Measurements from ENCODE around the gene CACNA1S. TPM values are rescaled to one million over a fixed set of nuclear protein-coding genes. Genes with fewer than 3 reads are reported as not detected.

The CACNA1S gene
- total RNA-seq, 2 donors from 2014 or later = not detected

DNA sequence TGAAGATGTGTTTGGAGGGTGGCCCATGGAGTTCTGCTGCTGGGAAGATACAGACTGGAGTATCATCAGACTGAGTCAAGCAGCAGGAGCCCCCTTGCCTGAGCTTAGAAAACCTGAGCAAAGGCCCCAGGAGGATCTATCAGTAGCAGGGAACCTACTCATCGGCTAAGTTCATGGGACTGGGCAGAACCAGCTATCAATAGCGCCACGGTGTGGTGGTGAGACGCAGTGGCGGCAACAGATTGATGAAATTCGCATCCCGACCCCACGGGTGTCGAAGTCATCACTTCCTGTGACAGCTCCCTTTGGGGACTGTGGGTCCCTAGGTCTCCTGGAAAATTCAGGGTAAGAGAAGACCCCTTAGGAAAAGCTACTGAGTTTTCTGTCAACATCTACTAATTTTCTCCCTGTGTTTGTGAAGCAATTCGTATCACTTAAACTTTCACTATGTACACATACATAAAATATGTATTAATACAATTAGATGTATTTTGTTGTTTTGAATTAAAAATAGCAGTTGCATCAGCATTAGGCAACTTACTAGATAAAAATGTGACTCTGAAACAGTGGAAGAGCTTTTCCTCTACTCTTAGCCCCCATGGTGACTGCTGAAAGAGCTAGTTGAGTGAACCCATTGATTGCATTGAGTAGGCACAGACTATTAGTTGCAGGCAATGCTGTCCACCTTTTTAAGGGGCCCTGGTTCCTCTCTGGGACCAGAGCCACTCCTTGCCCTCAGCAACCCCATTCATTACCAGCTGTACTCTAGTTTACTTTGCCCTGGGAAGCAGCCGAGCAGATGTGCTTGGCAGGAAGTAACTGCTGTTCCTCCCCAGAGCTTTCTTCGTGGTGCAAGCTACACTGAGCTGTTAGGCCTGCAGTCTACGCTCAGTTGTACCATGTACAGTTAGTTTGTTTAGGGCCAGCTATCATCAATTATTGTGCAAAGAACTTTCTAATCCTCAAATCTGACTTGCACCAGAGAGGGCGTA is 7.3 kb upstream of the CACNA1S start:
- H3K4me1 Mint-ChIP-seq = peaks cover 5% of the 10 kb centered on the region
- H3K27me3 Mint-ChIP-seq = peaks cover 19% of the 10 kb centered on the region
- peak; percentile 47 for ATAC-seq
- H3K27ac Mint-ChIP-seq = no peak overlapping the region
- no peak overlapping the region for H3K4me3 Mint-ChIP-seq
- no peaks in the 10 kb centered on the region for H3K36me3 Mint-ChIP-seq (ENCODE audit: low read depth)
- H3K9me3 ChIP-seq (ENCODE audit: control insufficient read depth, low read length, poor library complexity, severe bottlenecking) = no peaks in the 10 kb centered on the region
- peak; percentile 27 to 43 (median 28) for DNase-seq

- Mint-ChIP-seq H3K36me3 (ENCODE audit: low read depth) (no peaks in the 10 kb centered on the region), H3K4me1 (peaks cover 7% of the 10 kb centered on the region)
Measured at GRCh38 chr1:201116091-201116490, 3.9 kb upstream of the CACNA1S start.

GRCh38 chr1:201115390-201115937 is 3.2 kb upstream of the CACNA1S start:
- Mint-ChIP-seq H3K36me3 (ENCODE audit: low read depth) (no peaks in the 10 kb centered on the region), H3K4me3 (no peak overlapping the region), H3K27ac (no peak overlapping the region), H3K4me1 (peaks cover 7% of the 10 kb centered on the region), H3K27me3 (no peaks in the 10 kb centered on the region)
- ATAC-seq (no peak), DNase-seq (no peak)
- no peaks in the 10 kb centered on the region for H3K9me3 ChIP-seq (ENCODE audit: control insufficient read depth, low read length, poor library complexity, severe bottlenecking)

More at GRCh38 chr1:201116091-201116490, 3.9 kb upstream of the CACNA1S start:
- no peak overlapping the region for H3K27ac Mint-ChIP-seq
- DNase-seq = no peak
- no peak for ATAC-seq
- peak overlapping the region; percentile 9 for H3K4me3 Mint-ChIP-seq
- H3K9me3 ChIP-seq (ENCODE audit: control insufficient read depth, low read length, poor library complexity, severe bottlenecking) = no peaks in the 10 kb centered on the region
- no peaks in the 10 kb centered on the region for H3K27me3 Mint-ChIP-seq

DNA sequence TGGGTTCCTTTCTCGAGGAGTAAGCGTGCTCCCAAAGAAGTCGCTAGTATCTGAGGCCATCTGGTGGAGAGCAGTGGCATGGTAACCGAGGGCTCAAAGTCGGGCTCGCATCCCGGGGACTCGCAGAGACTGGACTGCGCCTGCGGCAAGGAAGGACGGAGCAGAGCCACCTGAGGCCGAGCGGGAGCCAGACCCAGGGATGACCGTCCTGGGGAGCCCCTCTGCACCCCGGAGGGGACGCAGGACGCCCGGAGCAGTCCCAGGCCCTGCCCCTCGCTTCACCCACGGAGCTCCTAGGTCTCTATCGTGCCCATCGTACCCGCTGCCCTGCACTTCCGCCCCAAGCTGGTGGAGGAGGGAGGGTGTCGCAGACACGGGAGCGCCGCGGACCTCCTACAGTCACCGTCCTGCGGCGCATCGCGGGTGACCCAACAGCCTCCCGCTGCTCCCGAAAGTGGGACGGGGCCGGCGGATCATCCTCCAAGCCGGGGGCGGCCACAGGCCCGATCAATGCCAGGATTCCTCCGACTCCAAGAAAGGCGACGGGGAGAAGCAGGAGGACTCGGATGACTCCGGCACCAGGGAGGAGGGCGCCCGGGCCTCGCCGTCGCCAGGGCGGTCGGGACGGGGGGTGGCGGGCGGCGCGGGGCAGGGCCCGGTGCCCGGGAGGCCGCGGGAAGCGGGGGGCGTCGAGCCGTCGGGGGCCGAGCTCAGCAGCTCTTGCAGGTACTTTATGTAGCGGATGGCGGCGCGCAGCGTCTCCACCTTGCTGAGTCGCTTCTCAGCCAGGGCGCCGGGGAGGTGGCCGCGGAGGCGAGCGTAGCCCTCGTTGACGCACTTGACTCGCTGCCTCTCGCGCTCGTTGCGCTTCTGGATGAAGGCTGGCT is 2.3 kb upstream of the CACNA1S start:
- peak; percentile 39 to 53 (median 45) for DNase-seq
- peak; percentile 87 for ATAC-seq
- H3K4me1 Mint-ChIP-seq = peaks cover 7% of the 10 kb centered on the region
- H3K9me3 ChIP-seq (ENCODE audit: control insufficient read depth, low read length, poor library complexity, severe bottlenecking) = no peaks in the 10 kb centered on the region
- no peaks in the 10 kb centered on the region for H3K36me3 Mint-ChIP-seq (ENCODE audit: low read depth)
- peak overlapping the region; percentile 95 for H3K4me3 Mint-ChIP-seq
- no peaks in the 10 kb centered on the region for H3K27me3 Mint-ChIP-seq
- H3K27ac Mint-ChIP-seq = peak overlapping the region; percentile 68

DNA sequence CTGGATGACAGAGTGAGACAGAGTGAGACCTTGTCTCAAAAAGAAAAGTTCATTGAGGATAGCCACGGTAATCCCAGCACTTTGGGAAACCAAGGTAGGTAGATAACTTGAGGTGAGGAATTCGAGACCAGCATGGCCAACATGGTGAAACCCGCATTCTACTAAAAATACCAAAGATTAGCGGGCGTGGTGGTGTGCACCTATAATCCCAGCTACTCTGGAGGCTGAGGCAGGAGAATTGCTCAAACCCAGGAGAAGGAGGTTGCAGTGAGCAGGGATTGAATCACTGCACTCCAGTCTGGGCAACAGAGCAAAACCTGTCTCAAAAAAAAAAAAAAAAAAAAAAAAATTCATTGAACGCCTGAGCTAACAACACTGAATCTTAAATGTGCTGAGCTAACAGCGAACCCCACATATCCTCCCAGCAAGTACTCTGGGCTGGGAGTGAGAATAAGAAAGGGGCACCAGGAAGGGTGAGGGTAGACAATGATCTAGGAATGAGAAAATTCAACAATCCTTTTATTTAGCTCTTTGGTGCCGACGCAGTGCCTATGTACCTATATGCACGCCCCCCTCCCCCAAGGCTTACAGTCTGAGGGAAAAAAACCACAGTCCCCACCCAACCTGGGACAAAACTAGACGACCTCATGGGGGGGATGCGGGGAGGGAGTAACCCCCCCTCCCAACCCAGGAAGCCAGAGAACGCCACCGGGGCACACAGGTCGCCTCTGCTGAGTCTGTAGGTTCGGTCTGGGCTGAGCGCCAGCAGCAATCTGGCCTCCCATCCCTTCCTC is 1.4 kb upstream of the CACNA1S start:
- Mint-ChIP-seq H3K4me3 (peak overlapping the region; percentile 95), H3K36me3 (ENCODE audit: low read depth) (no peaks in the 10 kb centered on the region), H3K27ac (peak overlapping the region; percentile 68), H3K4me1 (peaks cover 7% of the 10 kb centered on the region), H3K27me3 (no peaks in the 10 kb centered on the region)
- ATAC-seq (no peak), DNase-seq (no peak)
- H3K9me3 ChIP-seq (ENCODE audit: control insufficient read depth, low read length, poor library complexity, severe bottlenecking) = no peaks in the 10 kb centered on the region

GRCh38 chr1:201112926-201113325 is 700 bp upstream of the CACNA1S start:
- Mint-ChIP-seq H3K27ac (no peak overlapping the region), H3K36me3 (ENCODE audit: low read depth) (no peaks in the 10 kb centered on the region), H3K4me1 (peaks cover 7% of the 10 kb centered on the region), H3K4me3 (no peak overlapping the region), H3K27me3 (no peaks in the 10 kb centered on the region)
- DNase-seq = no peak
- ATAC-seq = no peak
- H3K9me3 ChIP-seq (ENCODE audit: control insufficient read depth, low read length, poor library complexity, severe bottlenecking) = no peaks in the 10 kb centered on the region

DNA sequence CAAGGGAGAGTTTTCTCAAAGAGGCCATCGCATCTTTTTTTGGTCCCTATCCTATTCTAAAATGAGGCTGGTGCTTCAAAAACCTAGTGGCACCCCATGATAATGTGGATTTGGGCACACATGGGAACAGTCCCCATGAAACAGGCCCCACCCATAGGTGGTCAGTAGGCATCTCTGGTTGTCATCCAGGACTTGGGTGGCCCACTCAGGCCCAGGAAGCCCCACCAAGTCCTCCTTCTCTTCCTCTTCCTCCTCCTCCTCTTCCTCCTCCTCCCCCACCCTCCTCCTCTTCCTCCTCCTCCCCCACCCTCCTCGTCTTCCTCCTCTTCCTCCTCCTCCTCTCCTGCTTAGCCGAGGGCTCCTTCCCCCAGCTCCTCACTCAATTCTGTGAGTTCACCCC is 554 bp downstream of the CACNA1S start:
- DNase-seq (no peak), ATAC-seq (no peak)
- peaks cover 4% of the 10 kb centered on the region for H3K27me3 Mint-ChIP-seq
- H3K36me3 Mint-ChIP-seq (ENCODE audit: low read depth) = no peaks in the 10 kb centered on the region
- no peaks in the 10 kb centered on the region for H3K9me3 ChIP-seq (ENCODE audit: control insufficient read depth, low read length, poor library complexity, severe bottlenecking)
- no peak overlapping the region for H3K27ac Mint-ChIP-seq
- H3K4me1 Mint-ChIP-seq = peaks cover 10% of the 10 kb centered on the region
- no peak overlapping the region for H3K4me3 Mint-ChIP-seq

DNA sequence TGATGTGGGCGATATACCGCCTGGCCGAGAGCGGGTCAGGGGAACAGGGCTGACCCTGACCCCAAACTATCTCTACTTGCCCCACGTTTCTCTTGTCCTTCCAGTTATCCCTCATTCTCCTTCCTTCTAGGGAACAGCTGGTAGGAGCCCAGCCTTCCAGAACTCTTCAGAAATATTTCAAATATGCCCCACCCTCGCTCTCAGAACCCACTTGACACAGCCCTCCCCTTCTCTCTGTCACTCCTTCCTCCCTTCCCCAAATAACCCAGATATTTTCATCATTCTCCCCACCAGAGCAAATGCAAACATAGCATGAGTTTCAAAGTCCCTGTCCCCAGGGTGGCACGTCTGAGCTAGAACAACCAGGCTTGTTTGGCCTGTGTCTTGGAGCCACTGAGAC is 1.1 kb downstream of the CACNA1S start:
- peaks cover 10% of the 10 kb centered on the region for H3K4me1 Mint-ChIP-seq
- ATAC-seq = no peak
- H3K9me3 ChIP-seq (ENCODE audit: control insufficient read depth, low read length, poor library complexity, severe bottlenecking) = no peaks in the 10 kb centered on the region
- peaks cover 4% of the 10 kb centered on the region for H3K27me3 Mint-ChIP-seq
- no peaks in the 10 kb centered on the region for H3K36me3 Mint-ChIP-seq (ENCODE audit: low read depth)
- no peak overlapping the region for H3K27ac Mint-ChIP-seq
- peak overlapping the region; percentile 31 for H3K4me3 Mint-ChIP-seq
- no peak for DNase-seq

DNA sequence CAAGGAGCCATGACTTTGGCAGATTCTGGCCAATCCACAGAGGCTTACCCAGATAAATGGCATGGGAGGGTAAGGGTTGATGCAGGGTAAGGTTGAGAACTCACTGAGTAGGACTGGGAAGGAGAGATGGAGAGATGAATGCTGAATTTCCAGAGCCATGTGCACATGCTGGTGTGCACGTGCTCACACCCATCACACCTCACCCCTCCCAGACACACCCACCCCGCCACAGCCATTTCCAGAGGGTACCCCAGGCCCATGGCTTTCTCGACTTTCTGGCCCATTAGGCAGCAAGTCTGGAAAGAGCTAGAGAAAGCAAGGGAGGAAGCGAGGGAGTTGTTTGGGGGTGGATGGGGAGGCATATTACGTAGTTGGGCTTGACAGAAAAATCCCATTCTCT is 1.6 kb downstream of the CACNA1S start:
- Mint-ChIP-seq H3K36me3 (ENCODE audit: low read depth) (no peaks in the 10 kb centered on the region), H3K4me3 (no peak overlapping the region), H3K27ac (no peak overlapping the region), H3K4me1 (peaks cover 8% of the 10 kb centered on the region), H3K27me3 (peaks cover 4% of the 10 kb centered on the region)
- ATAC-seq (no peak), DNase-seq (no peak)
- no peaks in the 10 kb centered on the region for H3K9me3 ChIP-seq (ENCODE audit: control insufficient read depth, low read length, poor library complexity, severe bottlenecking)

- Mint-ChIP-seq H3K27me3 (peaks cover 4% of the 10 kb centered on the region), H3K36me3 (ENCODE audit: low read depth) (no peaks in the 10 kb centered on the region), H3K27ac (no peak overlapping the region), H3K4me3 (peak overlapping the region; percentile 9), H3K4me1 (peaks cover 8% of the 10 kb centered on the region)
- DNase-seq = no peak
- ATAC-seq = no peak
- H3K9me3 ChIP-seq (ENCODE audit: control insufficient read depth, low read length, poor library complexity, severe bottlenecking) = no peaks in the 10 kb centered on the region
Measured at GRCh38 chr1:201110138-201110537, 2.1 kb downstream of the CACNA1S start.

- Mint-ChIP-seq H3K27ac (no peak overlapping the region), H3K4me1 (peaks cover 5% of the 10 kb centered on the region), H3K36me3 (ENCODE audit: low read depth) (no peaks in the 10 kb centered on the region), H3K4me3 (no peak overlapping the region), H3K27me3 (peaks cover 4% of the 10 kb centered on the region)
- DNase-seq (no peak), ATAC-seq (no peak)
- no peaks in the 10 kb centered on the region for H3K9me3 ChIP-seq (ENCODE audit: control insufficient read depth, low read length, poor library complexity, severe bottlenecking)
Measured at GRCh38 chr1:201109651-201110050, 2.6 kb downstream of the CACNA1S start.

DNA sequence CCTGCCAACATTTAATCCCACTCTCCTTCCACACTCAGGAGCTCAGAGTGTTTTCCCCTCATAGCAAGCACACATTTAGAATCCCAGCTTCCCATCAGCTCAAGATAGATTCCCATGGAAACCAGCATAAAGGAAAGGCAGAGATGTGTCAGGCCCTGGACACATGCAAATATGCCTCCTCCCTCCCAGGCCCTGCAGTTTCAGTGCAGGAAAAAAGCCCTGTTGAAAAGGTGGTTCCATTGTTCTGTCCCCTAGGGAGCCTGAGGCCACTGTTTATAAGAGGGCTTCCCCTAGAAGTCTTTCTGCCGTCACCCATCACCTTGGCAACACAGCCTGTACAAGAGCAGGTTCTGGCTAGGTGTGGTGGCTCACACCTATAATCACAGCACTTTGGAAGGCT is 3.6 kb downstream of the CACNA1S start:
- no peaks in the 10 kb centered on the region for H3K9me3 ChIP-seq (ENCODE audit: control insufficient read depth, low read length, poor library complexity, severe bottlenecking)
- DNase-seq = no peak
- Mint-ChIP-seq H3K27me3 (peaks cover 4% of the 10 kb centered on the region), H3K36me3 (ENCODE audit: low read depth) (no peaks in the 10 kb centered on the region), H3K4me3 (no peak overlapping the region), H3K4me1 (peaks cover 5% of the 10 kb centered on the region), H3K27ac (no peak overlapping the region)
- no peak for ATAC-seq
